IMR-90 (cell line): ENCODE data around the gene PARK7. TPM values are rescaled to one million over a fixed set of nuclear protein-coding genes. Genes with fewer than 3 reads are reported as not detected.

Experiments
- ATAC-seq: fragments of 200-7000 bp; cut with Tn5 transposase; 2 replicates; pipeline ENCODE4 v1.9.1; 2020; ENCODE audit warnings: low read depth, mild to moderate bottlenecking, moderate library complexity
- BruUV-seq: library from RNA; stranded (reverse); fragments of 400-500 nt; replicated peaks from 2 replicates; lab custom pipeline; 2021; lab: Mats Ljungman, UMichigan
- CTCF ChIA-PET: fragments of 300-600 bp; formaldehyde crosslinking; extraction: SDS; loops from one replicate; lab custom pipeline; 2021; ENCODE audit warnings: antibody characterized with exemption; lab: Yijun Ruan, JAX
- POLR2A ChIA-PET: fragments of 300-600 bp; sonication (Branson Sonifier 250); formaldehyde crosslinking; loops from one replicate; lab custom pipeline; 2022; ENCODE audit warnings: antibody characterized with exemption; ENCODE audit not compliant: unreplicated experiment; lab: Charles Lee
- DNase-seq: peaks from one replicate; pipeline ENCODE4 v3.0.0; 2013
- H2AFZ ChIP-seq: replicated peaks from 2 replicates; pipeline ENCODE3; 2013; ENCODE audit warnings: low read length, mild to moderate bottlenecking; ENCODE audit not compliant: poor library complexity
- H2AK5ac ChIP-seq: 2 replicates; pipeline ENCODE4 v1.6.1; 2013; ENCODE audit warnings: low read depth, low read length, inconsistent platforms
- H2AK9ac ChIP-seq: replicated peaks from 2 replicates; pipeline ENCODE3; 2013; ENCODE audit warnings: mild to moderate bottlenecking, low read depth, low read length, moderate library complexity; ENCODE audit not compliant: poor library complexity
- H2BK120ac ChIP-seq: 2 replicates; pipeline ENCODE4 v1.6.1; 2013; ENCODE audit warnings: low read depth, low read length, inconsistent platforms
- H2BK15ac ChIP-seq: 3 replicates; pipeline ENCODE4 v1.6.1; 2013; ENCODE audit warnings: low read depth, low read length, inconsistent platforms
- H2BK20ac ChIP-seq: 2 replicates; pipeline ENCODE4 v1.6.1; 2013; ENCODE audit warnings: low read depth, mild to moderate bottlenecking, inconsistent platforms, low read length, moderate library complexity
- H2BK5ac ChIP-seq: 2 replicates; pipeline ENCODE4 v1.6.1; 2013; ENCODE audit warnings: mild to moderate bottlenecking, low read depth, low read length, inconsistent platforms; ENCODE audit not compliant: poor library complexity, severe bottlenecking
- H3K14ac ChIP-seq: replicated peaks from 2 replicates; pipeline ENCODE4 v1.6.1; 2013; ENCODE audit warnings: low read depth, low read length, inconsistent platforms
- H3K18ac ChIP-seq: 2 replicates; pipeline ENCODE4 v1.6.1; 2013; ENCODE audit warnings: low read depth, low read length, control low read depth
- H3K23ac ChIP-seq: 2 replicates; pipeline ENCODE4 v1.6.1; 2013; ENCODE audit warnings: low read depth, low read length, inconsistent platforms
- H3K27ac ChIP-seq: 2 replicates; pipeline ENCODE4 v1.5.1; 2013; ENCODE audit warnings: mild to moderate bottlenecking, control low read depth, low read length; ENCODE audit not compliant: insufficient read depth
- H3K27me3 ChIP-seq: 2 replicates; pipeline ENCODE4 v1.6.1; 2013; ENCODE audit warnings: low read length; ENCODE audit not compliant: control insufficient read depth, insufficient read depth
- H3K36me3 ChIP-seq: 2 replicates; pipeline ENCODE4 v1.6.1; 2013; ENCODE audit warnings: low read length, mixed read lengths; ENCODE audit not compliant: control insufficient read depth, insufficient read depth
- H3K4ac ChIP-seq: 2 replicates; pipeline ENCODE4 v1.6.1; 2013; ENCODE audit warnings: low read depth, low read length, inconsistent platforms
- H3K4me1 ChIP-seq: 2 replicates; pipeline ENCODE4 v1.6.1; 2013; ENCODE audit warnings: low read length, mixed read lengths; ENCODE audit not compliant: control insufficient read depth, insufficient read depth
- H3K4me2 ChIP-seq: 2 replicates; pipeline ENCODE4 v1.6.1; 2013; ENCODE audit warnings: low read depth, mild to moderate bottlenecking, control low read depth, low read length, moderate library complexity
- H3K4me3 ChIP-seq: 2 replicates; pipeline ENCODE4 v1.5.1; 2013; ENCODE audit warnings: low read depth, mild to moderate bottlenecking, control low read depth, low read length, moderate library complexity; ENCODE audit not compliant: insufficient read depth
- H3K56ac ChIP-seq: 2 replicates; pipeline ENCODE4 v1.6.1; 2013; ENCODE audit warnings: low read length, inconsistent platforms; ENCODE audit not compliant: insufficient read depth; ENCODE audit errors: extremely low read depth
- H3K79me1 ChIP-seq, 2 experiments: 2 replicates each; pipeline ENCODE4 v1.6.1; 2013; ENCODE audit warnings: low read length in 2 of 2, inconsistent platforms in 1 of 2, low read depth in 1 of 2
- H3K9ac ChIP-seq: 2 replicates; pipeline ENCODE4 v1.6.1; 2013; ENCODE audit warnings: low read depth, low read length, control low read depth
- H3K9me1 ChIP-seq: 2 replicates; pipeline ENCODE4 v1.6.1; 2013; ENCODE audit warnings: low read length, inconsistent platforms; ENCODE audit not compliant: insufficient read depth
- H3K9me3 ChIP-seq: 2 replicates; pipeline ENCODE4 v1.6.1; 2013; ENCODE audit warnings: low read length; ENCODE audit not compliant: control insufficient read depth, insufficient read depth
- H4K20me1 ChIP-seq: 2 replicates; pipeline ENCODE4 v1.6.1; 2013; ENCODE audit warnings: low read length, inconsistent platforms; ENCODE audit not compliant: insufficient read depth
- H4K5ac ChIP-seq: 2 replicates; pipeline ENCODE4 v1.6.1; 2013; ENCODE audit warnings: mild to moderate bottlenecking, low read depth, low read length, control low read depth
- H4K8ac ChIP-seq, 2 experiments: 2 replicates each; pipeline ENCODE4 v1.6.1; 2013; ENCODE audit warnings: low read depth in 2 of 2, low read length in 2 of 2, control low read depth in 1 of 2, inconsistent platforms in 1 of 2
- H4K91ac ChIP-seq: 2 replicates; pipeline ENCODE4 v1.6.1; 2013; ENCODE audit warnings: low read depth, low read length, inconsistent platforms; ENCODE audit not compliant: insufficient read depth
- BHLHE40 ChIP-seq: fragments of 150-350 bp; IDR thresholded peaks from 2 replicates; pipeline ENCODE4 v1.6.1; 2016; ENCODE audit warnings: mild to moderate bottlenecking, low read depth, low read length
- CEBPB ChIP-seq: IDR thresholded peaks from 2 replicates; pipeline ENCODE4 v1.6.1; 2012; ENCODE audit warnings: low read depth, low read length, improper control_type of control experiment
- CHD1 ChIP-seq: IDR thresholded peaks from 2 replicates; pipeline ENCODE4 v1.6.1; 2012; ENCODE audit warnings: low read depth, low read length, improper control_type of control experiment
- CTCF ChIP-seq: conservative IDR thresholded peaks from 2 replicates; pipeline ENCODE4 v1.5.1; 2012; ENCODE audit warnings: mild to moderate bottlenecking, low read depth, low read length, improper control_type of control experiment
- FOS ChIP-seq: fragments of 150-350 bp; IDR thresholded peaks from 2 replicates; pipeline ENCODE4 v1.6.1; 2016; ENCODE audit warnings: low read depth, low read length
- MAFK ChIP-seq: IDR thresholded peaks from 2 replicates; pipeline ENCODE4 v1.6.1; 2012; ENCODE audit warnings: low read depth, low read length, improper control_type of control experiment
- MAZ ChIP-seq: IDR thresholded peaks from 2 replicates; pipeline ENCODE4 v1.6.1; 2012; ENCODE audit warnings: low read depth, mild to moderate bottlenecking, low read length, improper control_type of control experiment, moderate library complexity, borderline replicate concordance
- MXI1 ChIP-seq: IDR thresholded peaks from 2 replicates; pipeline ENCODE4 v1.6.1; 2012; ENCODE audit warnings: low read depth, mild to moderate bottlenecking, low read length, moderate library complexity, borderline replicate concordance
- NFE2L2 ChIP-seq: fragments of 150-350 bp; IDR thresholded peaks from 2 replicates; pipeline ENCODE4 v1.6.1; 2016; ENCODE audit warnings: low read depth, mild to moderate bottlenecking, low read length
- POLR2A ChIP-seq: IDR thresholded peaks from 2 replicates; pipeline ENCODE4 v1.6.1; 2012; ENCODE audit warnings: mild to moderate bottlenecking, low read depth, low read length
- RAD21 ChIP-seq: IDR thresholded peaks from 2 replicates; pipeline ENCODE4 v1.6.1; 2012; ENCODE audit warnings: low read length, improper control_type of control experiment
- RCOR1 ChIP-seq: IDR thresholded peaks from 2 replicates; pipeline ENCODE4 v1.6.1; 2012; ENCODE audit warnings: mild to moderate bottlenecking, low read length, improper control_type of control experiment; ENCODE audit not compliant: insufficient replicate concordance
- RFX5 ChIP-seq: IDR thresholded peaks from 2 replicates; pipeline ENCODE4 v1.8.0; 2012; ENCODE audit warnings: low read depth, mild to moderate bottlenecking, low read length, moderate library complexity
- SMC3 ChIP-seq: fragments of 150-350 bp; IDR thresholded peaks from 2 replicates; pipeline ENCODE4 v1.6.1; 2016; ENCODE audit warnings: low read depth, mild to moderate bottlenecking, antibody characterized with exemption, low read length, moderate library complexity
- USF2 ChIP-seq: fragments of 150-350 bp; IDR thresholded peaks from 2 replicates; pipeline ENCODE4 v1.6.1; 2017; ENCODE audit warnings: mild to moderate bottlenecking, antibody characterized with exemption, low read length, low read depth
- WGBS, 2 experiments: methylation state at CpG; one replicate each; pipeline versions ENCODE4 v1.1.5 to v1.1.7; 2013; ENCODE audit warnings: missing lambda C conversion rate in 2 of 2; ENCODE audit not compliant: insufficient read length in 1 of 2; ENCODE audit errors: extremely low coverage in 2 of 2; 5-methylcytosine and 5-hydroxymethylcytosine counted together
- dilution Hi-C: fragments of 300-500 bp; cut with HindIII; formaldehyde crosslinking; loops from one replicate; pipeline ENCODE4 v1.14.3; 2018; ENCODE audit warnings: low sequenced_read_pairs; ENCODE audit not compliant: unreplicated experiment
- in situ Hi-C: fragments of 300-500 bp; cut with MboI; formaldehyde crosslinking; loops from 3 replicates; pipeline ENCODE4 v1.14.3; 2019; ENCODE audit warnings: low sequenced_read_pairs, inconsistent platforms, mixed read lengths
- intact Hi-C: fragments of 100-400 bp; cut with micrococcal nuclease; formaldehyde crosslinking; loops from 2 replicates; pipeline ENCODE4 v1.10.0; 2022
- polyA plus RNA-seq, 3 experiments: library from polyadenylated mRNA; depleted of rRNA; stranded (reverse); fragments of >200 nt; gene quantifications; 2 replicates each; pipeline ENCODE4 v1.2.3, GENCODE V29; 2012; ENCODE audit warnings: low replicate concordance in 1 of 3
- total RNA-seq: library from RNA; depleted of rRNA; stranded (reverse); fragments of >200 nt; gene quantifications from 2 replicates; pipeline ENCODE4 v1.2.3, GENCODE V29; 2012
- TF ChIP-seq, protein P1 (sequence below): fragments of 150-350 bp; IDR thresholded peaks from 2 replicates; pipeline ENCODE4 v1.6.1; 2016; ENCODE audit warnings: low read depth, mild to moderate bottlenecking, low read length, moderate library complexity, borderline replicate concordance

PARK7 gene
- total and polyA plus RNA-seq, 2 of the 4 experiments (the other 2 are of a cell fraction): 207 to 357 TPM

GRCh38 chr1:7972285-7972684 is 10.8 kb downstream of the PARK7 start:
- Histone ChIP-seq H3K56ac (no peak overlapping the region), H3K18ac (no peak overlapping the region), H4K5ac (no peak overlapping the region), H4K8ac (no peak overlapping the region), H2BK15ac (no peak overlapping the region), H3K27ac (no peak overlapping the region), H3K79me1 (peaks cover 25 to 62% of the 10 kb centered on the region in 2 experiments), H3K36me3 (peaks cover 30% of the 10 kb centered on the region), H3K9me1 (no peaks in the 10 kb centered on the region), H3K4me2 (no peak overlapping the region), H4K20me1 (peaks cover 26% of the 10 kb centered on the region), H2AK5ac (no peak overlapping the region), H3K27me3 (no peaks in the 10 kb centered on the region), H3K14ac (no peak overlapping the region), H2BK20ac (no peak overlapping the region), H2AFZ (no peak overlapping the region), H3K4ac (no peak overlapping the region), H3K4me1 (no peaks in the 10 kb centered on the region; the same call in 1 of the 2 replicates), H2BK120ac (no peak overlapping the region), H3K9me3 (no peaks in the 10 kb centered on the region), H3K23ac (no peak overlapping the region), H3K4me3 (no peak overlapping the region), H3K9ac (no peak overlapping the region), H2AK9ac (no peak overlapping the region), H2BK5ac (no peak overlapping the region), H4K91ac (no peak overlapping the region)
- BruUV-seq: no TSS peak
- dilution Hi-C loops: no loop called here
- ChIA-PET POLR2A (no interaction called here), CTCF (no interaction called here)
- 96% methylated on average over 3 of the region's 5 CpGs; no CpG with 5 or more reads in 1 of the 2 experiments for WGBS, 2 experiments
- ATAC-seq (no peak), DNase-seq (no peak)
- TF ChIP-seq NFE2L2 (no peak), CTCF (no peak), CEBPB (no peak), MAZ (no peak), RFX5 (no peak), MXI1 (no peak), RCOR1 (no peak), USF2 (no peak), POLR2A (no peak), RAD21 (no peak), CHD1 (no peak), BHLHE40 (no peak), FOS (no peak), MAFK (no peak), SMC3 (no peak)
- TF ChIP-seq, protein P1, sequence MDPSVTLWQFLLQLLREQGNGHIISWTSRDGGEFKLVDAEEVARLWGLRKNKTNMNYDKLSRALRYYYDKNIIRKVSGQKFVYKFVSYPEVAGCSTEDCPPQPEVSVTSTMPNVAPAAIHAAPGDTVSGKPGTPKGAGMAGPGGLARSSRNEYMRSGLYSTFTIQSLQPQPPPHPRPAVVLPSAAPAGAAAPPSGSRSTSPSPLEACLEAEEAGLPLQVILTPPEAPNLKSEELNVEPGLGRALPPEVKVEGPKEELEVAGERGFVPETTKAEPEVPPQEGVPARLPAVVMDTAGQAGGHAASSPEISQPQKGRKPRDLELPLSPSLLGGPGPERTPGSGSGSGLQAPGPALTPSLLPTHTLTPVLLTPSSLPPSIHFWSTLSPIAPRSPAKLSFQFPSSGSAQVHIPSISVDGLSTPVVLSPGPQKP: no peak
- in situ Hi-C loops: no loop called here
- intact Hi-C loops: no loop called here
